Brain microvascular endothelial cell (primary cell): ENCODE data around the gene TRAF1.

Experiments
- DNase-seq: peaks from one replicate; pipeline ENCODE4 v3.0.0-alpha.2; 2020
- H3K27ac ChIP-seq: fragments of 250-450 bp; sonication (Bioruptor Pico); 2 replicates; pipeline ENCODE4 v1.5.1; 2020; ENCODE audit warnings: mild to moderate bottlenecking, moderate library complexity
- H3K27me3 ChIP-seq: fragments of 250-450 bp; sonication (Bioruptor Pico); replicated peaks from 2 replicates; pipeline ENCODE4 v1.5.1; 2020; ENCODE audit warnings: mild to moderate bottlenecking
- H3K36me3 ChIP-seq: fragments of 250-450 bp; sonication (Bioruptor Pico); replicated peaks from 2 replicates; pipeline ENCODE4 v1.5.1; 2020; ENCODE audit warnings: mild to moderate bottlenecking
- H3K4me3 ChIP-seq: 2 replicates; pipeline ENCODE4 v1.5.1; 2011; ENCODE audit warnings: low read depth, mild to moderate bottlenecking, control low read depth, low read length, moderate library complexity
- CTCF ChIP-seq: IDR thresholded peaks from 2 replicates; pipeline ENCODE4 v1.5.1; 2011; ENCODE audit warnings: low read depth, mild to moderate bottlenecking, moderate library complexity, low read length, control low read depth, inconsistent platforms; ENCODE audit errors: missing control alignments
- in situ Hi-C: cut with HindIII; loops from 2 replicates; pipeline ENCODE4 v1.10.0; 2017; ENCODE audit warnings: low sequenced_read_pairs, low pct_ligation_motif_present

Gene TRAF1

GRCh38 chr9:120905315-120906164 lies 21.1 kb downstream of the TRAF1 start:
- TF ChIP-seq CTCF, result no peak
- Histone ChIP-seq H3K27ac (no peak overlapping the region), H3K4me3 (no peak overlapping the region), H3K36me3 (no peaks in the 10 kb centered on the region), H3K27me3 (no peaks in the 10 kb centered on the region)
- DNase-seq, result no peak
- in situ Hi-C loops, result no loop called here

GRCh38 chr9:120904978-120905301 lies 21.7 kb downstream of the TRAF1 start:
- TF ChIP-seq CTCF, result no peak
- in situ Hi-C loops, result no loop called here
- Histone ChIP-seq H3K27ac (no peak overlapping the region), H3K4me3 (no peak overlapping the region), H3K27me3 (no peaks in the 10 kb centered on the region), H3K36me3 (no peaks in the 10 kb centered on the region)
- no peak for DNase-seq

GRCh38 chr9:120904061-120904977 lies 22.3 kb downstream of the TRAF1 start:
- TF ChIP-seq CTCF, result no peak
- no peaks in the 10 kb centered on the region for H3K27me3 ChIP-seq
- no peak overlapping the region for H3K4me3 ChIP-seq
- H3K27ac ChIP-seq, result no peak overlapping the region
- H3K36me3 ChIP-seq, result no peaks in the 10 kb centered on the region
- in situ Hi-C loops, result no loop called here
- no peak for DNase-seq

- H3K36me3 ChIP-seq, result no peaks in the 10 kb centered on the region
- no peak overlapping the region for H3K27ac ChIP-seq
- DNase-seq, result no peak
- no peaks in the 10 kb centered on the region for H3K27me3 ChIP-seq
- TF ChIP-seq CTCF, result no peak
- in situ Hi-C loops, result no loop called here
- H3K4me3 ChIP-seq, result no peak overlapping the region
Measured at GRCh38 chr9:120902569-120903535, 23.7 kb downstream of the TRAF1 start.

- H3K27ac ChIP-seq, result no peak overlapping the region
- H3K4me3 ChIP-seq, result no peak overlapping the region
- no peak for TF ChIP-seq CTCF
- H3K36me3 ChIP-seq, result no peaks in the 10 kb centered on the region
- in situ Hi-C loops, result no loop called here
- DNase-seq, result no peak
- no peaks in the 10 kb centered on the region for H3K27me3 ChIP-seq
Measured at GRCh38 chr9:120901755-120902568, 24.6 kb downstream of the TRAF1 start.
